ENCODE measurements around the gene CHN1. TPM values are rescaled to one million over a fixed set of nuclear protein-coding genes. Genes with fewer than 3 reads are reported as not detected.

Gene CHN1
- total RNA-seq, 6 donors from 2014 or later = 7.2 to 27.1 (median 11.0) TPM

DNA sequence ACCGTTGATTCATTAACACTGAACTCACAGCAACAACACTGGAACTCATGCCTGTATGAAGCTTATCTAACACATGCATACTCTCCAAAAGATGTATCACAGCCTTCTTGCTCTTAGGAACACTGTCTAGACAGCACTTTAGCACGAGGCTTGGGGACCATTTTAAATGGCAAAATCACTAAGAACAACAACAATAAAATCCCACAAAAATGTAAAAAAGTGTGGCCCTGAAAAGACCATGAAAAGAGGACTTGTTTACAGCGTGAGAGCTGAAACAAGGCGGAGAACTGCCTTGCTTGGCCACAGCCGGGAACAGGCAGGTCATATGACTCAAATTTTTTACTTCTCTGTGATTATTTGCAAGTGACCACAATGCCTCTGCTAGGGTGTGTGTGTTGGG, 48.1 kb downstream of the CHN1 start:
- TF ChIP-seq, protein P1, sequence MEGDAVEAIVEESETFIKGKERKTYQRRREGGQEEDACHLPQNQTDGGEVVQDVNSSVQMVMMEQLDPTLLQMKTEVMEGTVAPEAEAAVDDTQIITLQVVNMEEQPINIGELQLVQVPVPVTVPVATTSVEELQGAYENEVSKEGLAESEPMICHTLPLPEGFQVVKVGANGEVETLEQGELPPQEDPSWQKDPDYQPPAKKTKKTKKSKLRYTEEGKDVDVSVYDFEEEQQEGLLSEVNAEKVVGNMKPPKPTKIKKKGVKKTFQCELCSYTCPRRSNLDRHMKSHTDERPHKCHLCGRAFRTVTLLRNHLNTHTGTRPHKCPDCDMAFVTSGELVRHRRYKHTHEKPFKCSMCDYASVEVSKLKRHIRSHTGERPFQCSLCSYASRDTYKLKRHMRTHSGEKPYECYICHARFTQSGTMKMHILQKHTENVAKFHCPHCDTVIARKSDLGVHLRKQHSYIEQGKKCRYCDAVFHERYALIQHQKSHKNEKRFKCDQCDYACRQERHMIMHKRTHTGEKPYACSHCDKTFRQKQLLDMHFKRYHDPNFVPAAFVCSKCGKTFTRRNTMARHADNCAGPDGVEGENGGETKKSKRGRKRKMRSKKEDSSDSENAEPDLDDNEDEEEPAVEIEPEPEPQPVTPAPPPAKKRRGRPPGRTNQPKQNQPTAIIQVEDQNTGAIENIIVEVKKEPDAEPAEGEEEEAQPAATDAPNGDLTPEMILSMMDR (IDR thresholded peaks at IDR 0.05) = no peak
- Histone ChIP-seq H3K27me3 (no peaks in the 10 kb centered on the region), H3K36me3 (no peaks in the 10 kb centered on the region), H3K4me1 (no peaks in the 10 kb centered on the region), H3K4me3 (no peak overlapping the region), H3K9me3 (no peaks in the 10 kb centered on the region), H3K27ac (no peak overlapping the region)
- DNase-seq (no peak), ATAC-seq (ENCODE audit: low FRiP score in 2 of 2) (no peak)
- WGBS, 2 donors = 82 to 87% methylated on average over 5 of the region's 5 CpGs

- H3K36me3 ChIP-seq = no peaks in the 10 kb centered on the region
- DNase-seq = no peak
Observed at GRCh38 chr2:174952607-174953006, 52.6 kb downstream of the CHN1 start.

DNA sequence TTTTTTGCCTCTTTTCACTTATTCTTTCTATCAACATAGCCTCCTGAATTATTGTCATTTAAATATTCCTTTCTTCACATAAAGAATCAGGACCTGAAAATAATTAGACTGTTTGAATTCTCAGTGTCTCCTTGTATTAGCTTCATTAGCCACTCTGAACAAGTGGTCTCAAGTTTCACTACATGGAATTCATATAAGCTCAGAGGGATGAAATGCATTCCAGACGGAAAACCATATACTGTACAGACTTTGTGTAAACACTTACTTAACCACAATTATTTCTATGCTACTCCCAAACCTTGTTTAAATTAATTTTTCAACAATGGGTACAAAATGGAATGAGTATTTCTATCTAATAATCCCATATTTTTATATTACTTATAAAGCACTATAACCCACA, 53.4 kb downstream of the CHN1 start:
- Histone ChIP-seq H3K27ac (no peak overlapping the region), H3K4me1 (no peaks in the 10 kb centered on the region), H3K36me3 (no peaks in the 10 kb centered on the region), H3K4me3 (no peak overlapping the region), H3K27me3 (no peaks in the 10 kb centered on the region), H3K9me3 (no peaks in the 10 kb centered on the region)
- WGBS, 2 donors = 68 to 83% methylated on average over 1 of the region's 1 CpG
- no peak for ATAC-seq (ENCODE audit: low FRiP score in 2 of 2)
- no peak for TF ChIP-seq EP300 (IDR thresholded peaks at IDR 0.05)
- TF ChIP-seq, protein P1 (IDR thresholded peaks at IDR 0.05) = no peak
- no peak for TF ChIP-seq POLR2AphosphoS5 (IDR thresholded peaks at IDR 0.05)
- TF ChIP-seq POLR2A (IDR thresholded peaks at IDR 0.05) = no peak
- DNase-seq = no peak

More at GRCh38 chr2:174952607-174953006, 52.6 kb downstream of the CHN1 start:
- TF ChIP-seq POLR2AphosphoS5 (IDR thresholded peaks at IDR 0.05) (no peak), EP300 (IDR thresholded peaks at IDR 0.05) (no peak), POLR2A (IDR thresholded peaks at IDR 0.05) (no peak)
- TF ChIP-seq, protein P1 (IDR thresholded peaks at IDR 0.05) = no peak
- H3K4me1 ChIP-seq = no peaks in the 10 kb centered on the region
- WGBS, 2 donors = 53 to 56% methylated on average over 6 of the region's 6 CpGs
- no peak overlapping the region for H3K4me3 ChIP-seq
- no peaks in the 10 kb centered on the region for H3K9me3 ChIP-seq
- no peaks in the 10 kb centered on the region for H3K27me3 ChIP-seq
- H3K27ac ChIP-seq = no peak overlapping the region
- no peak for ATAC-seq (ENCODE audit: low FRiP score in 2 of 2)

DNA sequence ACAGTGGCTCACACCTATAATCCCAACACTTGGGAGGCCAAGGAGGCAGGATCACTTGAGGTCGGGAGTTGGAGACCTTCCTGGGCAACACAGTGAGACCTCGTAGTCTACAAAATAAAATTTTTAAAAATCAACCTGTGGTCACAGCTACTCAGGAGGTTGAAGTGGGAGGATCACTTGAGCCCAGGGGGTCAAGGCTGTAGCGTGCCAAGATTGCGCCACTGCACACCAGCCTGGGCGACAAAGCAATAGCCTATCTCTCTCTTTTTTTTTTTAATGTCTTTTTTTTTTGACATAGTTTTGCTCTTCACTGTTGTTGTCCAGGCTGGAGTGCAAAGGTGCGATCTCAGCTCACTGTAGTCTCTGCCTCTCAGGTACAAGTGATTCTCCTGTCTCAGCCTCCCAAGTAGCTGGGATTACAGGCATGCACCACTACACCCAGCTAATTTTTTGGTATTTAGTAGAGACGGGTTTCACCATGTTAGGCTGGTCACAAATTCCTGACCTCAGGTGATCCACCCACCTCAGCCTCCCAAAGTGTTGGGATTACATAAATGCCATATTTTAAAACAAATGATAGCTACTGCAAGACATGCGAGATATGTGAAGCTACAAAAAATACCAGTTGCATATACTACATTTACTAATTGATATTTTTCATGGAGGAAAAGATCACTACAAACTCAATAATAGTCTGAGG, 55.0 kb downstream of the CHN1 start:
- WGBS, 2 donors = 91 to 95% methylated on average over 8 of the region's 8 CpGs

More for the DNA sequence above, 55.0 kb downstream of the CHN1 start:
- DNase-seq (no peak), ATAC-seq (ENCODE audit: low FRiP score in 2 of 2) (no peak)
- H3K4me1 ChIP-seq = no peaks in the 10 kb centered on the region
- H3K36me3 ChIP-seq = no peaks in the 10 kb centered on the region
- no peak overlapping the region for H3K4me3 ChIP-seq
- TF ChIP-seq, protein P1 (IDR thresholded peaks at IDR 0.05) = no peak
- TF ChIP-seq POLR2AphosphoS5 (IDR thresholded peaks at IDR 0.05) (no peak), POLR2A (IDR thresholded peaks at IDR 0.05) (no peak), EP300 (IDR thresholded peaks at IDR 0.05) (no peak)
- no peaks in the 10 kb centered on the region for H3K27me3 ChIP-seq
- no peaks in the 10 kb centered on the region for H3K9me3 ChIP-seq
- no peak overlapping the region for H3K27ac ChIP-seq

All from upper lobe of left lung (tissue), 6 donors.